ENCODE data around the gene CEP55. TPM values are rescaled to one million over a fixed set of nuclear protein-coding genes. Genes with fewer than 3 reads are reported as not detected.

The CEP55 gene
- total RNA-seq, 1 donor from 2014 or later = 3.7 TPM

DNA sequence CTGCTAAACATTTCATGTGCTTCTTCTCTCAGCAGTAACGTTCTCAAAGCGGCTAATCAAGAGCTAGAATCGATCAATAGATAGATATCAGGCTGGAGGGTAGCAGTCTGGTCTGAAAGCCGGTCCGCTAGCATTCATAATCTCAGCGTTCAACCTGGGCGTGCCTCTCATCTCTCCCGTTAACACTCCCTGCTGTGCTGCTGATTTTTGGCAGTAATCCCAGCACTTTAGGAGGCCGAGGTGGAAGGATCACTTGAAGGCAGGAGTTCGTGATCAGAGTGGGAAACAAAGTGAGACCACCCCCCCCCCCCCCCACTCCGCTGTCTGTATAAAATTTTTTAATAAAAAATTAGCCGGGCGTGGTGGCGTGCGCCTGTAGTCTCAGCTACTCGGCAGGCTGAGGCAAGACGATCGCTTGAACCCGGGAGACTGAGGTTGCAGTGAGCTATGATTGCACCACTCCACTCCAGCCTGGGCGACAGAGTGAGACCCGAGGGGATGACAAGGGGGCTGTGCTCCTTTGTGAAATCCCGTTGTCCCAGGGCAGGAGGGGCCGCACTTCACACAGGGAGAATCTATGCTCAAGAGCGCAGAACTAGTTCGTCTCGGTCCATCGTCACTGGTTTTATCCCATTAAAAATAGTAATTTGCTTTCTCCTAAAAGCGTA is 624 bp upstream of the CEP55 start:
- DNase-seq (ENCODE audit: low read depth) = no peak
- peaks cover 40% of the 10 kb centered on the region for H3K79me2 ChIP-seq (ENCODE audit: insufficient read depth, low read length)
- peak overlapping the region; percentile 92 for H3K4me3 Mint-ChIP-seq (ENCODE audit: unreplicated experiment)
- H3K27ac ChIP-seq (ENCODE audit: low read depth, low read length) = peak overlapping the region; percentile 77
- H3K9me3 Mint-ChIP-seq (ENCODE audit: unreplicated experiment) = no peaks in the 10 kb centered on the region
- peak overlapping the region; percentile 97 for H3K4me3 ChIP-seq (ENCODE audit: insufficient read depth, low read depth, low read length)
- peaks cover 2% of the 10 kb centered on the region for H3K4me1 Mint-ChIP-seq (ENCODE audit: low read depth, unreplicated experiment)
- peak overlapping the region; percentile 94 for H2AFZ ChIP-seq (ENCODE audit: low read depth, low read length)
- peak overlapping the region; percentile 79 for H3K27ac Mint-ChIP-seq (ENCODE audit: unreplicated experiment)
- no peaks in the 10 kb centered on the region for H3K27me3 Mint-ChIP-seq (ENCODE audit: low read depth, unreplicated experiment)
- no peaks in the 10 kb centered on the region for H3K36me3 ChIP-seq (ENCODE audit: insufficient read depth, low read length)
- H3K4me1 ChIP-seq (ENCODE audit: insufficient read depth, low read length) = peaks cover 7% of the 10 kb centered on the region
- H4K20me1 ChIP-seq (ENCODE audit: insufficient read depth, low read length) = no peaks in the 10 kb centered on the region
- peak overlapping the region; percentile 99 for H3K4me2 ChIP-seq (ENCODE audit: low read length)
- TF ChIP-seq EZH2 (IDR thresholded peaks at IDR 0.05; ENCODE audit: insufficient read depth, low read length) = no peak
- TF ChIP-seq, protein P1, sequence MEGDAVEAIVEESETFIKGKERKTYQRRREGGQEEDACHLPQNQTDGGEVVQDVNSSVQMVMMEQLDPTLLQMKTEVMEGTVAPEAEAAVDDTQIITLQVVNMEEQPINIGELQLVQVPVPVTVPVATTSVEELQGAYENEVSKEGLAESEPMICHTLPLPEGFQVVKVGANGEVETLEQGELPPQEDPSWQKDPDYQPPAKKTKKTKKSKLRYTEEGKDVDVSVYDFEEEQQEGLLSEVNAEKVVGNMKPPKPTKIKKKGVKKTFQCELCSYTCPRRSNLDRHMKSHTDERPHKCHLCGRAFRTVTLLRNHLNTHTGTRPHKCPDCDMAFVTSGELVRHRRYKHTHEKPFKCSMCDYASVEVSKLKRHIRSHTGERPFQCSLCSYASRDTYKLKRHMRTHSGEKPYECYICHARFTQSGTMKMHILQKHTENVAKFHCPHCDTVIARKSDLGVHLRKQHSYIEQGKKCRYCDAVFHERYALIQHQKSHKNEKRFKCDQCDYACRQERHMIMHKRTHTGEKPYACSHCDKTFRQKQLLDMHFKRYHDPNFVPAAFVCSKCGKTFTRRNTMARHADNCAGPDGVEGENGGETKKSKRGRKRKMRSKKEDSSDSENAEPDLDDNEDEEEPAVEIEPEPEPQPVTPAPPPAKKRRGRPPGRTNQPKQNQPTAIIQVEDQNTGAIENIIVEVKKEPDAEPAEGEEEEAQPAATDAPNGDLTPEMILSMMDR (IDR thresholded peaks at IDR 0.05; ENCODE audit: insufficient read depth, low read depth, low read length) = no peak
- H3K9ac ChIP-seq (ENCODE audit: low read length) = peak overlapping the region; percentile 90
- no peak for FAIRE-seq
- H3K36me3 Mint-ChIP-seq (ENCODE audit: low read depth, unreplicated experiment) = peaks cover 2% of the 10 kb centered on the region
- no peaks in the 10 kb centered on the region for H3K9me3 ChIP-seq (ENCODE audit: insufficient read depth, low read depth, low read length)
- H3K27me3 ChIP-seq (ENCODE audit: insufficient read depth, low read length) = no peaks in the 10 kb centered on the region

DNA sequence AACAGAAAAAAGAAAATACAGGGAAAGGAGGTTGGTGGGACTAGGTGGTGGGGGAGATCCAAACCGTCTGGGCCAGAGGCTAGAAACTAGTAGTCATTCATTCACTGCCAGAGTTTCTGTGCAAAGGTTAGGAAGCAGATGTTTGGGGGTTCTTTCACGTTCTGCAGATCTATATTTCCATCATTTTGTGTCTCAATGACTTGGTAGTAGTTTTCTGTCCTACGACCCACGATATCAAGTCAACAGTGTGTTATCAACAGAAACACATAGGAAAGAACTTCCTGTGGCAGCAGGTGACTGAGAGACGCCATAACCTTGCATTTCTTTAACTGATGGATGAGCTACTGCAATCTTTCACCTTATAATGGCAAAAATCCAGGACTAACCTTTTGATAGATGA is 1.8 kb downstream of the CEP55 start:
- H3K27me3 Mint-ChIP-seq (ENCODE audit: low read depth, unreplicated experiment) = no peaks in the 10 kb centered on the region
- H3K4me1 ChIP-seq (ENCODE audit: insufficient read depth, low read length) = peaks cover 7% of the 10 kb centered on the region
- no peak overlapping the region for H3K27ac Mint-ChIP-seq (ENCODE audit: unreplicated experiment)
- H3K4me3 Mint-ChIP-seq (ENCODE audit: unreplicated experiment) = no peak overlapping the region
- H3K4me1 Mint-ChIP-seq (ENCODE audit: low read depth, unreplicated experiment) = peaks cover 2% of the 10 kb centered on the region
- DNase-seq (ENCODE audit: low read depth) = no peak
- no peaks in the 10 kb centered on the region for H3K27me3 ChIP-seq (ENCODE audit: insufficient read depth, low read length)
- TF ChIP-seq, protein P1 (IDR thresholded peaks at IDR 0.05; ENCODE audit: insufficient read depth, low read depth, low read length) = no peak
- no peak for TF ChIP-seq EZH2 (IDR thresholded peaks at IDR 0.05; ENCODE audit: insufficient read depth, low read length)
- H3K79me2 ChIP-seq (ENCODE audit: insufficient read depth, low read length) = peaks cover 59% of the 10 kb centered on the region
- no peaks in the 10 kb centered on the region for H3K9me3 ChIP-seq (ENCODE audit: insufficient read depth, low read depth, low read length)
- no peak overlapping the region for H3K9ac ChIP-seq (ENCODE audit: low read length)
- H3K4me2 ChIP-seq (ENCODE audit: low read length) = peak overlapping the region; percentile 99
- no peaks in the 10 kb centered on the region for H4K20me1 ChIP-seq (ENCODE audit: insufficient read depth, low read length)
- peak overlapping the region; percentile 26 for H3K4me3 ChIP-seq (ENCODE audit: insufficient read depth, low read depth, low read length)
- FAIRE-seq = no peak
- H3K27ac ChIP-seq (ENCODE audit: low read depth, low read length) = no peak overlapping the region
- no peaks in the 10 kb centered on the region for H3K36me3 Mint-ChIP-seq (ENCODE audit: low read depth, unreplicated experiment)
- no peaks in the 10 kb centered on the region for H3K9me3 Mint-ChIP-seq (ENCODE audit: unreplicated experiment)
- H2AFZ ChIP-seq (ENCODE audit: low read depth, low read length) = no peak overlapping the region
- H3K36me3 ChIP-seq (ENCODE audit: insufficient read depth, low read length) = peaks cover 2% of the 10 kb centered on the region

DNA sequence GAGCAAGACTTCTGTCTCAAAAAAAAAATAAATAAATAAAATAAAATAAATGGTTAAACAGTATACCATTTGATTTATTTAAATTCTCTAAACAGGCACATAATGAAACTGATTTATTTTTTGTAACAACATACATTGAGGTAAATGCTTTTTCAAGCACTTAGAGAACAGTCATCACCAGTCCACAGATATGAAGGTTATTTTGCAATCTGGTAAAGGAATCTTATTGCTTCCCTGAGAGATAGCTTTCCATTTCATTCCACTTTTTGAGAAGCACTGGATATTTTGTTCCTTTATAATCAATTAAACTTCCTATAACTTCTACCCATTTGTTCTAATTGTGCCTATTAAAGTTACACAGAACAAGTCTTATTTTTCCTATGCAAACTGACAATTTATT is 5.2 kb downstream of the CEP55 start:
- H4K20me1 ChIP-seq (ENCODE audit: insufficient read depth, low read length) = no peaks in the 10 kb centered on the region
- no peaks in the 10 kb centered on the region for H3K27me3 Mint-ChIP-seq (ENCODE audit: low read depth, unreplicated experiment)
- peaks cover 2% of the 10 kb centered on the region for H3K36me3 ChIP-seq (ENCODE audit: insufficient read depth, low read length)
- no peak overlapping the region for H3K4me3 Mint-ChIP-seq (ENCODE audit: unreplicated experiment)
- no peak overlapping the region for H2AFZ ChIP-seq (ENCODE audit: low read depth, low read length)
- no peaks in the 10 kb centered on the region for H3K4me1 Mint-ChIP-seq (ENCODE audit: low read depth, unreplicated experiment)
- no peaks in the 10 kb centered on the region for H3K9me3 Mint-ChIP-seq (ENCODE audit: unreplicated experiment)
- no peaks in the 10 kb centered on the region for H3K36me3 Mint-ChIP-seq (ENCODE audit: low read depth, unreplicated experiment)
- H3K27ac Mint-ChIP-seq (ENCODE audit: unreplicated experiment) = no peak overlapping the region
- H3K4me1 ChIP-seq (ENCODE audit: insufficient read depth, low read length) = peaks cover 3% of the 10 kb centered on the region
- DNase-seq (ENCODE audit: low read depth) = no peak
- peaks cover 58% of the 10 kb centered on the region for H3K79me2 ChIP-seq (ENCODE audit: insufficient read depth, low read length)
- no peak overlapping the region for H3K4me3 ChIP-seq (ENCODE audit: insufficient read depth, low read depth, low read length)
- H3K27me3 ChIP-seq (ENCODE audit: insufficient read depth, low read length) = no peaks in the 10 kb centered on the region
- no peak overlapping the region for H3K27ac ChIP-seq (ENCODE audit: low read depth, low read length)
- H3K9me3 ChIP-seq (ENCODE audit: insufficient read depth, low read depth, low read length) = no peaks in the 10 kb centered on the region
- no peak overlapping the region for H3K4me2 ChIP-seq (ENCODE audit: low read length)
- no peak overlapping the region for H3K9ac ChIP-seq (ENCODE audit: low read length)
- TF ChIP-seq, protein P1 (IDR thresholded peaks at IDR 0.05; ENCODE audit: insufficient read depth, low read depth, low read length) = no peak
- TF ChIP-seq EZH2 (IDR thresholded peaks at IDR 0.05; ENCODE audit: insufficient read depth, low read length) = no peak
- no peak for FAIRE-seq

Measured in astrocyte (in vitro differentiated cells and primary cell).